ENCODE results near the gene ZC2HC1C. TPM values are rescaled to one million over a fixed set of nuclear protein-coding genes. Genes with fewer than 3 reads are reported as not detected.
A peak's percentile ranks its signal among the peaks of the same experiment; 100 is the strongest.

ZC2HC1C gene
- total RNA-seq, 1 donor, result 2.2 TPM

GRCh38 chr14:75088566-75089373 lies 19.3 kb downstream of the ZC2HC1C start:
- H3K4me3 ChIP-seq (ENCODE audit: low read depth, low read length), result no peak overlapping the region
- peak; percentile 85 for TF ChIP-seq CTCF (IDR thresholded peaks at IDR 0.05; ENCODE audit: insufficient read depth, low read depth, low read length)
- peak; percentile 65 for DNase-seq (ENCODE audit: low read depth)

- DNase-seq (ENCODE audit: low read depth), result no peak
- TF ChIP-seq CTCF (IDR thresholded peaks at IDR 0.05; ENCODE audit: insufficient read depth, low read depth, low read length), result no peak
- H3K4me3 ChIP-seq (ENCODE audit: low read depth, low read length), result no peak overlapping the region
These were observed 20.9 kb downstream of the ZC2HC1C start for GRCh38 chr14:75090353-75090752.

- H3K4me3 ChIP-seq (ENCODE audit: low read depth, low read length), result no peak overlapping the region
- no peak for TF ChIP-seq CTCF (IDR thresholded peaks at IDR 0.05; ENCODE audit: insufficient read depth, low read depth, low read length)
- DNase-seq (ENCODE audit: low read depth), result no peak
These were observed 21.8 kb downstream of the ZC2HC1C start for GRCh38 chr14:75091251-75091650.

- no peak overlapping the region for H3K4me3 ChIP-seq (ENCODE audit: low read depth, low read length)
- no peak for DNase-seq (ENCODE audit: low read depth)
- no peak for TF ChIP-seq CTCF (IDR thresholded peaks at IDR 0.05; ENCODE audit: insufficient read depth, low read depth, low read length)
These were observed 23.3 kb downstream of the ZC2HC1C start for GRCh38 chr14:75092698-75093097.

- no peak for TF ChIP-seq CTCF (IDR thresholded peaks at IDR 0.05; ENCODE audit: insufficient read depth, low read depth, low read length)
- no peak for DNase-seq (ENCODE audit: low read depth)
These were observed 25.5 kb downstream of the ZC2HC1C start for GRCh38 chr14:75094896-75095295.

GRCh38 chr14:75095690-75096089 lies 26.2 kb downstream of the ZC2HC1C start:
- no peak for DNase-seq (ENCODE audit: low read depth)
- no peak for TF ChIP-seq CTCF (IDR thresholded peaks at IDR 0.05; ENCODE audit: insufficient read depth, low read depth, low read length)
- H3K4me3 ChIP-seq (ENCODE audit: low read depth, low read length), result no peak overlapping the region

More at GRCh38 chr14:75094896-75095295, 25.5 kb downstream of the ZC2HC1C start:
- no peak overlapping the region for H3K4me3 ChIP-seq (ENCODE audit: low read depth, low read length)

Data from fibroblast of villous mesenchyme (primary cell).